Measurements from ENCODE around the gene CYP3A5.
"Not testable (repeated sequence)": the region's sequence is repeated elsewhere in the genome, so short reads cannot be mapped to it uniquely, and the experiment has no call there.

CYP3A5 gene

GRCh38 chr7:99679400-99680191 lies at the start of gene CYP3A5:
TSS of gene CYP3A5 (minus strand) at chr7:99679996. CDS start at chr7:99679896, 100 bp downstream.
- TF ChIP-seq CTCF (conservative IDR thresholded peaks at IDR 0.05; ENCODE audit: low read depth, low read length), result no peak
- no peak within 1 kb of the TSS for H3K4me3 ChIP-seq (ENCODE audit: low read depth, low read length)

DNA sequence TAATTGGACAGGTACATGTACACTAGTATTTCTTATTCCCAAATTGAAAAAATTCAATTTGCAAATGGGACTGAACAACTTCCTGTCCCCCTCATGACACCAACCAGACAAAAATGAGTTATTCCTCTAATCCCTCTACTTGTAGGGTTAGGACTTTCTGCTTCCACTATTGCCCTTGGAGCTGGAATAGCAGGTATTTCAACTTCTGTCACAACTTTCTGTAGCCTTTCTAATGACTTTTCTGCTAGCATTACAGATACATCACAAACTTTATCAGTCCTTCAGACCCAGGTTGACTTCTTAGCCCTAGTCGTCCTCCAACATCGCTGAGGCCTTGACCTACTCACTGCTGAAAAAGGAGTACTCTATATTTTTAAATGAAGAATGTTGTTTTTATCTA lies 48.8 kb upstream of the CYP3A5 start:
- H3K4me3 ChIP-seq (ENCODE audit: low read depth, low read length), result no peak overlapping the region
- no peak for TF ChIP-seq CTCF (conservative IDR thresholded peaks at IDR 0.05; ENCODE audit: low read depth, low read length)
- DNase-seq (ENCODE audit: low read depth), result no peak

More at GRCh38 chr7:99679400-99680191, at the start of gene CYP3A5:
- DNase-seq (ENCODE audit: low read depth), result no peak

GRCh38 chr7:99723201-99723600 lies 43.4 kb upstream of the CYP3A5 start:
- not testable (repeated sequence) for DNase-seq (ENCODE audit: low read depth); H3K4me3 ChIP-seq (ENCODE audit: low read depth, low read length)

- no peak for TF ChIP-seq CTCF (conservative IDR thresholded peaks at IDR 0.05; ENCODE audit: low read depth, low read length)
- no peak overlapping the region for H3K4me3 ChIP-seq (ENCODE audit: low read depth, low read length)
- DNase-seq (ENCODE audit: low read depth), result no peak
Measured at GRCh38 chr7:99720800-99721595, 41.2 kb upstream of the CYP3A5 start.

DNA sequence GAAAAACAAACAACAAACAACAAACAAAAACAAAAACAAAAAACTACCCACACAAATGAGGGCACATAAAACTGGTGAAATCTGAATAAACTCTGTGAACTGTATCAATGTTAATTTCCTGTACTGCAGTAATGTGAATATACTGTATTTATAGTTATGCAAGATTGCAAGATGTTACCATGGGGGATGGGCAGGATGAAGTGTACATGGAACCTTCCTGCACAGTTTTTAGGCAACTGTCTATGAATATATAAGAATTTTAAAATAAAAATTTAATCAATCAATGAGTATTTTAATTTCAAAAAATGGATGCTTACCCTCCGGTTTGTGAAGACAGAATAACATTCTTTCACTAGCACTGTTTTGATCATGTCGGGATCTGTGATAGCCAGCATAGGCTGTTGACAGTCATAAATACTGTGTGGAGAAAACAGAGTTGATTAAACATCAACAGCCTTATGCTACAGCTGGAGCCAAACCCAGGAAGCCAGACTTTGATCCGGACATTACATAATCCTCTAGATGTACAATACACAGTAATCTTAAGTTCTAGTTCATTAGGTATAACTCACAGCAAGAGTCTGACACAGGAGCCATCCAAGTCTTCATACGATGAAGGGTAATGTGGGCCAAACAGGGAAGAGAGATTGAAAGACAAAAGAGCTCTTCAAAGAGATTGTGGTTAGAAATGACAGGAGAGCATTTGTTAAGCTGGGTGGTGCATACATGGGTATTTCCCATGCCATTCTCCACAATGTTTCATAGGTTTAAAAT lies 40.4 kb upstream of the CYP3A5 start:
- no peak for DNase-seq (ENCODE audit: low read depth)
- no peak overlapping the region for H3K4me3 ChIP-seq (ENCODE audit: low read depth, low read length)
- TF ChIP-seq CTCF (conservative IDR thresholded peaks at IDR 0.05; ENCODE audit: low read depth, low read length), result no peak

- TF ChIP-seq CTCF (conservative IDR thresholded peaks at IDR 0.05; ENCODE audit: low read depth, low read length), result no peak
- DNase-seq (ENCODE audit: low read depth), result no peak
- H3K4me3 ChIP-seq (ENCODE audit: low read depth, low read length), result no peak overlapping the region
Measured at GRCh38 chr7:99713995-99714570, 34.3 kb upstream of the CYP3A5 start.
